K562 (cell line): ENCODE results near the gene CELSR2. TPM values are rescaled to one million over a fixed set of nuclear protein-coding genes. Genes with fewer than 3 reads are reported as not detected.
A peak's percentile ranks its signal among the peaks of the same experiment; 100 is the strongest.

Experiments
- ATF1 ChIP-seq, 2 experiments: fragments of 450-650 bp in 1 of 2; IDR thresholded peaks; 2 replicates each; pipeline ENCODE4 v1.6.1; 2016; ENCODE audit warnings: missing compliant biosample characterization in 1 of 2, missing genetic modification characterization in 1 of 2
- BCL6 ChIP-seq: fragments of 250-450 bp; sonication (Bioruptor Pico); IDR thresholded peaks from 2 replicates; pipeline ENCODE4 v1.4.0; 2020
- BHLHE40 ChIP-seq: IDR thresholded peaks from 2 replicates; pipeline ENCODE4 v1.6.1; 2011; ENCODE audit warnings: low read length, improper control_type of control experiment
- CTBP1 ChIP-seq: fragments of 450-650 bp; IDR thresholded peaks from 2 replicates; pipeline ENCODE4 v1.6.1; 2016; ENCODE audit warnings: borderline replicate concordance
- CXXC5 ChIP-seq: fragments of 250-450 bp; sonication (Bioruptor Pico); IDR thresholded peaks from 2 replicates; pipeline ENCODE4 v1.8.0; 2022; ENCODE audit warnings: inconsistent platforms, mild to moderate bottlenecking, moderate library complexity
- EP300 ChIP-seq: IDR thresholded peaks from 2 replicates; pipeline ENCODE4 v1.6.1; 2012; ENCODE audit warnings: low read length, improper control_type of control experiment
- FOXJ2 ChIP-seq: fragments of 200-800 bp; sonication (Bioruptor generic); IDR thresholded peaks from 2 replicates; pipeline ENCODE4 v1.6.1; 2016; ENCODE audit warnings: missing genetic modification characterization, missing compliant biosample characterization
- MAFK ChIP-seq: IDR thresholded peaks from 2 replicates; pipeline ENCODE4 v1.6.1; 2011; ENCODE audit warnings: low read length, improper control_type of control experiment
- MAZ ChIP-seq, 2 experiments: fragments of 450-650 bp in 1 of 2; sonication (generic) in 1 of 2; formaldehyde crosslinking; IDR thresholded peaks in 1 of 2; conservative IDR thresholded peaks in 1 of 2; 2 replicates each; pipeline versions ENCODE4 v1.4.0 to v1.5.0; 2020; ENCODE audit warnings: mild to moderate bottlenecking in 1 of 2, missing genetic modification reagents in 1 of 2
- SRSF3 ChIP-seq: fragments of 200-400 bp; formaldehyde crosslinking; IDR thresholded peaks from 2 replicates; pipeline ENCODE4 v1.6.1; 2016; ENCODE audit warnings: mild to moderate bottlenecking, low read length, moderate library complexity; ENCODE audit not compliant: insufficient read depth
- TAF1 ChIP-seq: IDR thresholded peaks from 2 replicates; pipeline ENCODE4 v1.6.1; 2011; ENCODE audit warnings: mild to moderate bottlenecking, low read length, moderate library complexity; ENCODE audit not compliant: insufficient read depth, control insufficient read depth, severe bottlenecking; ENCODE audit errors: extremely low read depth
- ZNF316 ChIP-seq: fragments of 450-650 bp; IDR thresholded peaks from 2 replicates; pipeline ENCODE4 v1.6.1; 2016
- polyA plus RNA-seq, 8 experiments: library from polyadenylated mRNA; depleted of rRNA in 4 of 8; stranded (reverse) in 5 of 8; unstranded in 3 of 8; fragments of >200 nt; fragmentation: Nextera tagmentation in 2 of 8; fragmentation: Illumina TruSeq in 1 of 8; extraction: Ambion mirVana in 2 of 8; extraction: Trizol in 1 of 8; gene quantifications; 2 replicates each; pipeline versions ENCODE4 v1.2.1 to v1.2.3, GENCODE V29; 2011 to 2014; ENCODE audit warnings: inconsistent platforms in 1 of 8, missing spikeins in 1 of 8
- total RNA-seq, 7 experiments: library from RNA; depleted of rRNA in 6 of 7; stranded (reverse); fragments of >200 nt in 6 of 7; fragmentation: Illumina TruSeq in 2 of 7; extraction: Trizol in 2 of 7; gene quantifications; 2 replicates each; pipeline versions ENCODE4 v1.2.1 to v1.2.3, GENCODE V29; 2011 to 2021; ENCODE audit warnings: low replicate concordance in 1 of 7
- TF ChIP-seq, protein P1 (sequence below), 2 experiments: fragments of 200-800 bp in 1 of 2; sonication (Bioruptor generic) in 1 of 2; sonication (generic) in 1 of 2; formaldehyde crosslinking in 1 of 2; IDR thresholded peaks in 1 of 2; conservative IDR thresholded peaks in 1 of 2; 2 replicates each; pipeline versions ENCODE4 v1.5.0 to v1.6.1; 2016 to 2020; ENCODE audit warnings: missing compliant biosample characterization in 1 of 2, missing genetic modification characterization in 1 of 2, missing genetic modification reagents in 1 of 2
- TF ChIP-seq, protein P2 (sequence below): fragments of 450-650 bp; IDR thresholded peaks from 2 replicates; pipeline ENCODE4 v1.6.1; 2016; ENCODE audit warnings: mild to moderate bottlenecking, moderate library complexity

The CELSR2 gene
- total and polyA plus RNA-seq, 9 of the 15 experiments (the other 6 are each of a cell fraction or from before 2014, with no cell fraction given) = 0.31 to 21.9 (median 4.2) TPM

- TF ChIP-seq ATF1 (CRISPR knock-in tag; IDR thresholded peaks at IDR 0.05) = no peak
- TF ChIP-seq ATF1 (tag; IDR thresholded peaks at IDR 0.05) = peak; percentile 59
- peak; percentile 43 for TF ChIP-seq TAF1
- TF ChIP-seq BHLHE40 = peak; percentile 78
- 0 out of 4 replicates have a peak, but pooled peaks of 1 of the 2 experiments have one; percentile 34 for TF ChIP-seq MAZ (CRISPR knock-in tag; conservative IDR thresholded peaks at IDR 0.05 in 1 of 2, IDR thresholded peaks at IDR 0.05 in 1 of 2)
- peak; percentile 48; the same call in 1 of the 2 replicates for TF ChIP-seq EP300
- TF ChIP-seq BCL6 = no peak
- TF ChIP-seq SRSF3 = no peak
- TF ChIP-seq, protein P1, sequence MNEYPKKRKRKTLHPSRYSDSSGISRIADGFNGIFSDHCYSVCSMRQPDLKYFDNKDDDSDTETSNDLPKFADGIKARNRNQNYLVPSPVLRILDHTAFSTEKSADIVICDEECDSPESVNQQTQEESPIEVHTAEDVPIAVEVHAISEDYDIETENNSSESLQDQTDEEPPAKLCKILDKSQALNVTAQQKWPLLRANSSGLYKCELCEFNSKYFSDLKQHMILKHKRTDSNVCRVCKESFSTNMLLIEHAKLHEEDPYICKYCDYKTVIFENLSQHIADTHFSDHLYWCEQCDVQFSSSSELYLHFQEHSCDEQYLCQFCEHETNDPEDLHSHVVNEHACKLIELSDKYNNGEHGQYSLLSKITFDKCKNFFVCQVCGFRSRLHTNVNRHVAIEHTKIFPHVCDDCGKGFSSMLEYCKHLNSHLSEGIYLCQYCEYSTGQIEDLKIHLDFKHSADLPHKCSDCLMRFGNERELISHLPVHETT (CRISPR knock-in tag; conservative IDR thresholded peaks at IDR 0.05 in 1 of 2, IDR thresholded peaks at IDR 0.05 in 1 of 2) = peak in 1 of 2 experiments; percentile 37; a peak in 1 of 4 replicates
- TF ChIP-seq CTBP1 = peak; percentile 77
- TF ChIP-seq ZNF316 = peak; percentile 86
- peak; percentile 52; the same call in 1 of the 2 replicates for TF ChIP-seq CXXC5 (CRISPR knock-in tag)
- TF ChIP-seq, protein P2, sequence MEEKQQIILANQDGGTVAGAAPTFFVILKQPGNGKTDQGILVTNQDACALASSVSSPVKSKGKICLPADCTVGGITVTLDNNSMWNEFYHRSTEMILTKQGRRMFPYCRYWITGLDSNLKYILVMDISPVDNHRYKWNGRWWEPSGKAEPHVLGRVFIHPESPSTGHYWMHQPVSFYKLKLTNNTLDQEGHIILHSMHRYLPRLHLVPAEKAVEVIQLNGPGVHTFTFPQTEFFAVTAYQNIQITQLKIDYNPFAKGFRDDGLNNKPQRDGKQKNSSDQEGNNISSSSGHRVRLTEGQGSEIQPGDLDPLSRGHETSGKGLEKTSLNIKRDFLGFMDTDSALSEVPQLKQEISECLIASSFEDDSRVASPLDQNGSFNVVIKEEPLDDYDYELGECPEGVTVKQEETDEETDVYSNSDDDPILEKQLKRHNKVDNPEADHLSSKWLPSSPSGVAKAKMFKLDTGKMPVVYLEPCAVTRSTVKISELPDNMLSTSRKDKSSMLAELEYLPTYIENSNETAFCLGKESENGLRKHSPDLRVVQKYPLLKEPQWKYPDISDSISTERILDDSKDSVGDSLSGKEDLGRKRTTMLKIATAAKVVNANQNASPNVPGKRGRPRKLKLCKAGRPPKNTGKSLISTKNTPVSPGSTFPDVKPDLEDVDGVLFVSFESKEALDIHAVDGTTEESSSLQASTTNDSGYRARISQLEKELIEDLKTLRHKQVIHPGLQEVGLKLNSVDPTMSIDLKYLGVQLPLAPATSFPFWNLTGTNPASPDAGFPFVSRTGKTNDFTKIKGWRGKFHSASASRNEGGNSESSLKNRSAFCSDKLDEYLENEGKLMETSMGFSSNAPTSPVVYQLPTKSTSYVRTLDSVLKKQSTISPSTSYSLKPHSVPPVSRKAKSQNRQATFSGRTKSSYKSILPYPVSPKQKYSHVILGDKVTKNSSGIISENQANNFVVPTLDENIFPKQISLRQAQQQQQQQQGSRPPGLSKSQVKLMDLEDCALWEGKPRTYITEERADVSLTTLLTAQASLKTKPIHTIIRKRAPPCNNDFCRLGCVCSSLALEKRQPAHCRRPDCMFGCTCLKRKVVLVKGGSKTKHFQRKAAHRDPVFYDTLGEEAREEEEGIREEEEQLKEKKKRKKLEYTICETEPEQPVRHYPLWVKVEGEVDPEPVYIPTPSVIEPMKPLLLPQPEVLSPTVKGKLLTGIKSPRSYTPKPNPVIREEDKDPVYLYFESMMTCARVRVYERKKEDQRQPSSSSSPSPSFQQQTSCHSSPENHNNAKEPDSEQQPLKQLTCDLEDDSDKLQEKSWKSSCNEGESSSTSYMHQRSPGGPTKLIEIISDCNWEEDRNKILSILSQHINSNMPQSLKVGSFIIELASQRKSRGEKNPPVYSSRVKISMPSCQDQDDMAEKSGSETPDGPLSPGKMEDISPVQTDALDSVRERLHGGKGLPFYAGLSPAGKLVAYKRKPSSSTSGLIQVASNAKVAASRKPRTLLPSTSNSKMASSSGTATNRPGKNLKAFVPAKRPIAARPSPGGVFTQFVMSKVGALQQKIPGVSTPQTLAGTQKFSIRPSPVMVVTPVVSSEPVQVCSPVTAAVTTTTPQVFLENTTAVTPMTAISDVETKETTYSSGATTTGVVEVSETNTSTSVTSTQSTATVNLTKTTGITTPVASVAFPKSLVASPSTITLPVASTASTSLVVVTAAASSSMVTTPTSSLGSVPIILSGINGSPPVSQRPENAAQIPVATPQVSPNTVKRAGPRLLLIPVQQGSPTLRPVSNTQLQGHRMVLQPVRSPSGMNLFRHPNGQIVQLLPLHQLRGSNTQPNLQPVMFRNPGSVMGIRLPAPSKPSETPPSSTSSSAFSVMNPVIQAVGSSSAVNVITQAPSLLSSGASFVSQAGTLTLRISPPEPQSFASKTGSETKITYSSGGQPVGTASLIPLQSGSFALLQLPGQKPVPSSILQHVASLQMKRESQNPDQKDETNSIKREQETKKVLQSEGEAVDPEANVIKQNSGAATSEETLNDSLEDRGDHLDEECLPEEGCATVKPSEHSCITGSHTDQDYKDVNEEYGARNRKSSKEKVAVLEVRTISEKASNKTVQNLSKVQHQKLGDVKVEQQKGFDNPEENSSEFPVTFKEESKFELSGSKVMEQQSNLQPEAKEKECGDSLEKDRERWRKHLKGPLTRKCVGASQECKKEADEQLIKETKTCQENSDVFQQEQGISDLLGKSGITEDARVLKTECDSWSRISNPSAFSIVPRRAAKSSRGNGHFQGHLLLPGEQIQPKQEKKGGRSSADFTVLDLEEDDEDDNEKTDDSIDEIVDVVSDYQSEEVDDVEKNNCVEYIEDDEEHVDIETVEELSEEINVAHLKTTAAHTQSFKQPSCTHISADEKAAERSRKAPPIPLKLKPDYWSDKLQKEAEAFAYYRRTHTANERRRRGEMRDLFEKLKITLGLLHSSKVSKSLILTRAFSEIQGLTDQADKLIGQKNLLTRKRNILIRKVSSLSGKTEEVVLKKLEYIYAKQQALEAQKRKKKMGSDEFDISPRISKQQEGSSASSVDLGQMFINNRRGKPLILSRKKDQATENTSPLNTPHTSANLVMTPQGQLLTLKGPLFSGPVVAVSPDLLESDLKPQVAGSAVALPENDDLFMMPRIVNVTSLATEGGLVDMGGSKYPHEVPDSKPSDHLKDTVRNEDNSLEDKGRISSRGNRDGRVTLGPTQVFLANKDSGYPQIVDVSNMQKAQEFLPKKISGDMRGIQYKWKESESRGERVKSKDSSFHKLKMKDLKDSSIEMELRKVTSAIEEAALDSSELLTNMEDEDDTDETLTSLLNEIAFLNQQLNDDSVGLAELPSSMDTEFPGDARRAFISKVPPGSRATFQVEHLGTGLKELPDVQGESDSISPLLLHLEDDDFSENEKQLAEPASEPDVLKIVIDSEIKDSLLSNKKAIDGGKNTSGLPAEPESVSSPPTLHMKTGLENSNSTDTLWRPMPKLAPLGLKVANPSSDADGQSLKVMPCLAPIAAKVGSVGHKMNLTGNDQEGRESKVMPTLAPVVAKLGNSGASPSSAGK = peak; percentile 99
- TF ChIP-seq FOXJ2 (tag) = no peak
- 0 out of 2 replicates have a peak, but pooled peaks have one; percentile 23 for TF ChIP-seq MAFK
Measured at GRCh38 chr1:109298666-109299557, 49.6 kb downstream of the CELSR2 start (continued).
